SH-SY5Y (cell line): ENCODE data around the gene HOXB4.

ENCODE experiments used
- GATA2 ChIP-seq: IDR thresholded peaks from 2 replicates; pipeline ENCODE4 v1.6.1; 2011; ENCODE audit warnings: mild to moderate bottlenecking, low read depth, low read length
- GATA3 ChIP-seq: IDR thresholded peaks from 2 replicates; pipeline ENCODE4 v1.6.1; 2011; ENCODE audit warnings: low read depth, mild to moderate bottlenecking, low read length, moderate library complexity

- no peak for TF ChIP-seq GATA2
- no peak for TF ChIP-seq GATA3
Observed at GRCh38 chr17:48549281-48549630, 28.9 kb downstream of the HOXB4 start.
